Upper lobe of left lung (tissue), 4 donors: ENCODE results near the gene SAP30BP.

ENCODE experiments used
- POLR2A ChIP-seq, 4 donors: fragments of 450-650 bp; IDR thresholded peaks; one replicate each; pipeline ENCODE4 v1.5.1; 2016 to 2017; ENCODE audit warnings: antibody characterized with exemption in 4 of 4, mild to moderate bottlenecking in 2 of 4
- POLR2AphosphoS5 ChIP-seq, 2 donors: sonication (generic); formaldehyde crosslinking; IDR thresholded peaks; one replicate each; pipeline ENCODE4 v1.5.1; 2017; ENCODE audit warnings: antibody characterized with exemption in 2 of 2
- TF ChIP-seq, protein P1 (sequence below), 6 experiments: fragments of 450-650 bp in 4 of 6; fragments of 200-600 bp in 2 of 6; sonication (generic) in 2 of 6; IDR thresholded peaks; one replicate each; pipeline ENCODE4 v1.5.1; 2016 to 2019; ENCODE audit warnings: antibody characterized with exemption in 6 of 6

DNA sequence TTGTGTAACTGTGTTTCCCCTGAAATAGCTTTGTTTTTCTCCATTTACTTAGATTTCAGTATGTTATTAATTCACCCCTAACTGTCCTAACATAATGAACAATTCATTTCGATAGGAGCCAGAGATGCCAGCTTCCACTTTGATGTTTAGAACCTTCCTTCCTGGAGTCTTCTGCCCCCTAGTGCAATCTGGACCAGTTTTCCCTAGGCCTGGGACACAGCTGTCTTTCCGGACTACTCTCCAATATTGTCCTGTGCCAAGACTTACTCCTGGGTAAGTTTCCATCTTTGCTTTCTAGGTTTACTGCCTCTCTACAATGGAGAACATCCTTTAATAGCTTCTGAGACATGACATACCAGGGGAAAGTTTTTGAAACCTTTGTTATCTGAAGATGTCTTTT is 13.0 kb upstream of the SAP30BP start:
- no peak for TF ChIP-seq POLR2AphosphoS5 (IDR thresholded peaks at IDR 0.05)
- TF ChIP-seq, protein P1, sequence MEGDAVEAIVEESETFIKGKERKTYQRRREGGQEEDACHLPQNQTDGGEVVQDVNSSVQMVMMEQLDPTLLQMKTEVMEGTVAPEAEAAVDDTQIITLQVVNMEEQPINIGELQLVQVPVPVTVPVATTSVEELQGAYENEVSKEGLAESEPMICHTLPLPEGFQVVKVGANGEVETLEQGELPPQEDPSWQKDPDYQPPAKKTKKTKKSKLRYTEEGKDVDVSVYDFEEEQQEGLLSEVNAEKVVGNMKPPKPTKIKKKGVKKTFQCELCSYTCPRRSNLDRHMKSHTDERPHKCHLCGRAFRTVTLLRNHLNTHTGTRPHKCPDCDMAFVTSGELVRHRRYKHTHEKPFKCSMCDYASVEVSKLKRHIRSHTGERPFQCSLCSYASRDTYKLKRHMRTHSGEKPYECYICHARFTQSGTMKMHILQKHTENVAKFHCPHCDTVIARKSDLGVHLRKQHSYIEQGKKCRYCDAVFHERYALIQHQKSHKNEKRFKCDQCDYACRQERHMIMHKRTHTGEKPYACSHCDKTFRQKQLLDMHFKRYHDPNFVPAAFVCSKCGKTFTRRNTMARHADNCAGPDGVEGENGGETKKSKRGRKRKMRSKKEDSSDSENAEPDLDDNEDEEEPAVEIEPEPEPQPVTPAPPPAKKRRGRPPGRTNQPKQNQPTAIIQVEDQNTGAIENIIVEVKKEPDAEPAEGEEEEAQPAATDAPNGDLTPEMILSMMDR (IDR thresholded peaks at IDR 0.05), result no peak
- TF ChIP-seq POLR2A (IDR thresholded peaks at IDR 0.05), result no peak
